HepG2 (cell line): ENCODE results near the gene ARSH. TPM values are rescaled to one million over a fixed set of nuclear protein-coding genes. Genes with fewer than 3 reads are reported as not detected.

ENCODE experiments used
- polyA plus RNA-seq, 8 experiments: library from polyadenylated mRNA; depleted of rRNA in 3 of 8; stranded (reverse) in 7 of 8; unstranded in 1 of 8; fragments of >200 nt; fragmentation: Illumina TruSeq in 4 of 8; extraction: Trizol in 4 of 8; gene quantifications; 2 replicates each; pipeline versions ENCODE4 v1.2.1 to v1.2.3, GENCODE V29; 2011 to 2016; ENCODE audit warnings: low read depth in 4 of 8, missing spikeins in 1 of 8, mixed read lengths in 1 of 8; ENCODE audit not compliant: insufficient read depth in 1 of 8
- small RNA-seq, 3 experiments: library from RNA; depleted of rRNA; stranded (forward); fragments of <200 nt; gene quantifications; one replicate each; pipeline ENCODE3, GENCODE V24; 2012; ENCODE audit warnings: low read depth in 2 of 3, low replicate concordance in 1 of 3; ENCODE audit not compliant: insufficient read length in 3 of 3, insufficient read depth in 2 of 3
- total RNA-seq, 5 experiments: library from RNA; depleted of rRNA; stranded (reverse); fragments of >200 nt; fragmentation: Illumina TruSeq; extraction: Trizol; gene quantifications; 2 replicates each; pipeline ENCODE4 v1.2.3, GENCODE V29; 2016; ENCODE audit warnings: low read depth in 1 of 5

Gene ARSH
- total and polyA plus RNA-seq, 2 of the 13 experiments (the other 11 are each of a cell fraction or from before 2014, with no cell fraction given): not detected

Small RNA genes within 50 kb of the gene (small RNA-seq; reads per million reads assigned to genes)
- gene RN7SL578P: 0 reads per million in 3 experiments

Other genes with a start within 250 kb of the ARSH start
- gene GYG2, start 177.6 kb upstream of the ARSH start, total RNA-seq (2016; rRNA removed; fragmentation: Illumina TruSeq; extraction: Trizol): 24.3 and 31.7 TPM in 2 replicates
- gene GYG2, start 177.6 kb upstream of the ARSH start, polyA plus RNA-seq (2011; rRNA removed): 19.8 and 20.0 TPM in 2 replicates
- 2.0 and 4.8 TPM in 2 replicates for gene ARSD, start 77.2 kb upstream of the ARSH start, total RNA-seq (2016; rRNA removed; fragmentation: Illumina TruSeq; extraction: Trizol)
- gene ARSD, start 77.2 kb upstream of the ARSH start, polyA plus RNA-seq (2011; rRNA removed): 6.4 and 6.8 TPM in 2 replicates
- not detected in 2 replicates for gene ARSF, start 34.9 kb downstream of the ARSH start, total RNA-seq (2016; rRNA removed; fragmentation: Illumina TruSeq; extraction: Trizol)
- not detected in 2 replicates for gene ARSF, start 34.9 kb downstream of the ARSH start, polyA plus RNA-seq (2011; rRNA removed)